HepG2 (cell line): ENCODE results near the gene FAM111A. TPM values are rescaled to one million over a fixed set of nuclear protein-coding genes. Genes with fewer than 3 reads are reported as not detected.

Source experiments
- ASH2L ChIP-seq: fragments of 300-600, 200-600 bp; sonication (generic); IDR thresholded peaks from 2 replicates; pipeline ENCODE4 v1.7.0; 2017; ENCODE audit warnings: low read depth, mild to moderate bottlenecking, moderate library complexity, mixed read lengths, low read length; ENCODE audit not compliant: insufficient read length
- BRCA1 ChIP-seq: sonication (generic); formaldehyde crosslinking; IDR thresholded peaks from 2 replicates; pipeline ENCODE4 v1.4.0; 2020; ENCODE audit warnings: missing genetic modification reagents
- EZH2 ChIP-seq: conservative IDR thresholded peaks from 2 replicates; pipeline ENCODE4 v1.6.1; 2012; ENCODE audit warnings: mild to moderate bottlenecking, low read depth, low read length, moderate library complexity
- HDAC1 ChIP-seq: sonication (generic); formaldehyde crosslinking; IDR thresholded peaks from 2 replicates; pipeline ENCODE4 v1.5.1; 2020; ENCODE audit warnings: mild to moderate bottlenecking, missing genetic modification reagents
- NFE2L2 ChIP-seq: fragments of 150-350 bp; IDR thresholded peaks from 2 replicates; pipeline ENCODE4 v1.6.1; 2014; ENCODE audit warnings: low read length
- PPARG ChIP-seq: conservative IDR thresholded peaks from 2 replicates; pipeline ENCODE4 v1.6.1; 2016; ENCODE audit warnings: missing biosample characterization, missing genetic modification reagents
- RXRB ChIP-seq: IDR thresholded peaks from 2 replicates; pipeline ENCODE4 v1.6.1; 2016; ENCODE audit warnings: borderline replicate concordance, missing genetic modification reagents, missing compliant biosample characterization
- SP140L ChIP-seq: sonication (generic); formaldehyde crosslinking; IDR thresholded peaks from 2 replicates; pipeline ENCODE4 v1.4.0; 2020; ENCODE audit warnings: missing genetic modification reagents, borderline replicate concordance
- ZBTB8A ChIP-seq: sonication (generic); formaldehyde crosslinking; IDR thresholded peaks from 2 replicates; pipeline ENCODE4 v1.4.0; 2020; ENCODE audit warnings: mild to moderate bottlenecking, low read depth, missing genetic modification reagents, borderline replicate concordance
- ZFP36L1 ChIP-seq: sonication (generic); formaldehyde crosslinking; IDR thresholded peaks from 2 replicates; pipeline ENCODE4 v1.8.0; 2022; ENCODE audit warnings: mild to moderate bottlenecking, missing genetic modification reagents, moderate library complexity
- ZNF136 ChIP-seq: sonication (generic); formaldehyde crosslinking; IDR thresholded peaks from 2 replicates; pipeline ENCODE4 v1.8.1; 2022; ENCODE audit warnings: low read depth, mild to moderate bottlenecking, moderate library complexity, missing genetic modification reagents
- ZNF33B ChIP-seq: sonication (generic); formaldehyde crosslinking; IDR thresholded peaks from 2 replicates; pipeline ENCODE4 v1.5.1; 2020; ENCODE audit warnings: mild to moderate bottlenecking, missing genetic modification reagents
- ZNF746 ChIP-seq: sonication (generic); formaldehyde crosslinking; IDR thresholded peaks from 2 replicates; pipeline ENCODE4 v1.8.0; 2022; ENCODE audit warnings: mild to moderate bottlenecking, missing genetic modification reagents
- polyA plus RNA-seq, 8 experiments: library from polyadenylated mRNA; depleted of rRNA in 3 of 8; stranded (reverse) in 7 of 8; unstranded in 1 of 8; fragments of >200 nt; fragmentation: Illumina TruSeq in 4 of 8; extraction: Trizol in 4 of 8; gene quantifications; 2 replicates each; pipeline versions ENCODE4 v1.2.1 to v1.2.3, GENCODE V29; 2011 to 2016; ENCODE audit warnings: low read depth in 4 of 8, missing spikeins in 1 of 8, mixed read lengths in 1 of 8; ENCODE audit not compliant: insufficient read depth in 1 of 8
- total RNA-seq, 5 experiments: library from RNA; depleted of rRNA; stranded (reverse); fragments of >200 nt; fragmentation: Illumina TruSeq; extraction: Trizol; gene quantifications; 2 replicates each; pipeline ENCODE4 v1.2.3, GENCODE V29; 2016; ENCODE audit warnings: low read depth in 1 of 5
- TF ChIP-seq, protein P1 (sequence below): sonication (generic); formaldehyde crosslinking; IDR thresholded peaks from 2 replicates; pipeline ENCODE4 v1.8.0; 2022; ENCODE audit warnings: missing genetic modification reagents, mild to moderate bottlenecking, moderate library complexity, borderline replicate concordance
- TF ChIP-seq, protein P2 (sequence below): sonication (generic); formaldehyde crosslinking; IDR thresholded peaks from 2 replicates; pipeline ENCODE4 v1.5.0; 2020; ENCODE audit warnings: mild to moderate bottlenecking, missing genetic modification reagents
- TF ChIP-seq, protein P3 (sequence below): sonication (generic); formaldehyde crosslinking; IDR thresholded peaks from 2 replicates; pipeline ENCODE4 v1.8.0; 2022; ENCODE audit warnings: mild to moderate bottlenecking, missing genetic modification reagents; ENCODE audit not compliant: insufficient replicate concordance
- TF ChIP-seq, protein P4 (sequence below), 2 experiments: sonication (generic) in 1 of 2; formaldehyde crosslinking in 1 of 2; IDR thresholded peaks; 2 replicates each; pipeline versions ENCODE4 v1.5.1 to v1.6.1; 2011 to 2020; ENCODE audit warnings: borderline replicate concordance in 1 of 2, low read depth in 1 of 2, low read length in 1 of 2, mild to moderate bottlenecking in 1 of 2, missing genetic modification reagents in 1 of 2, moderate library complexity in 1 of 2
- TF ChIP-seq, protein P5 (sequence below): sonication (generic); formaldehyde crosslinking; IDR thresholded peaks from 2 replicates; pipeline ENCODE4 v1.8.1; 2023; ENCODE audit warnings: mild to moderate bottlenecking, missing genetic modification reagents, borderline replicate concordance

FAM111A gene
- total and polyA plus RNA-seq, 2 of the 13 experiments (the other 11 are each of a cell fraction or from before 2014, with no cell fraction given): 3.2 to 13.5 TPM

DNA sequence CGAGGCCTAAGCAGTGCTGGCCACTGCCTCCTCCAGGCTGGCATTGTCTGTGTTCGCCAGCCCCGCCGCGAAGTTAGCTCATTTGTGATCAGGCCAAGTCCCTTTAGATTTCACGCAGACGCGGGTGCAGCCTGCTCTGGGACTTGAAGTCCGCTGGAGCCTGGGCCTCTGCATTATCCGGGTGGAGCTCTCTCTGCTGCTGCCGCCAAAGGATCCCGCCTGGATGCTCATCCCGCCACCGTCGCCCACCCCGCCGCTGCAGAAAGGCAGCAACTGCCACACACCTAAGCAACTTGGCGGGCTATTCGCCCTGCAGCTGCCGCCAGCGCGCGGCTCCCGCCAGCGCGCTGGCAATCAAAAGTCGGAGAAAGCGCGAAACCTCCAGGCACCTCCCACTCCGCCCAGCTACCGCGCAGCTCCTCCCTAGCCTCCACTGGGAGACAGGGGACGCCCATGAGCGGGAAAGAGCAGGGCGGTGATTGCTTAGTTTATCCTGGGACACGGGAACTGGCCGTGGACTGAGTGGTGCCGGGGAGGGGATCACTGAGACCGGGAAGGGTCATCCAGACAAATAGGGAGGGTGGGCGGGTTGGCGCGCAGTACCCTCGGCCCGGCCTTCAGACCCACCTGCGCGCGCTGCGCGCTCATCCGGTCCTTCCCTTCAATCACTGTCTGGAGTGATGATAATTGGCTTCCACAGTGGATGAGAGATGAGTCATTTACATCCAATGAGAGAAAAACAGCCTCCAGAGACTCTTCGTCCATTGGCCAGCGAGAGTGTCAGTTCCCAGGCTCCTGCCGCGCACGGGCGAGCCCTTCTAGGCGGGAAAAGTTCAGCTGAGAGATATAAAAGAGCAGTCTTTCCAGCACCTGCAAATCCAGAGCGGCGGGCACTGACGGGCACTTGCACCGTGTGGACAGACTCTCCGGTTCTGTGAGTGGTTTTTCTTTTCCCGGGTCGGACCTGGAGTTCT is 36.0 kb upstream of the FAM111A start, which contains the start of gene FAM111B (continued):
- TF ChIP-seq ZNF746 (CRISPR knock-in tag) (no peak), RXRB (CRISPR knock-in tag) (no peak), ZNF136 (CRISPR knock-in tag) (no peak), EZH2 (no peak), SP140L (CRISPR knock-in tag) (no peak), ZBTB8A (CRISPR knock-in tag) (no peak), ASH2L (peak; percentile 14), ZFP36L1 (CRISPR knock-in tag) (no peak), BRCA1 (CRISPR knock-in tag) (no peak), NFE2L2 (no peak), ZNF33B (no peak), HDAC1 (no peak; the same call in 1 of the 2 replicates), PPARG (CRISPR knock-in tag) (no peak)
- TF ChIP-seq, protein P1, sequence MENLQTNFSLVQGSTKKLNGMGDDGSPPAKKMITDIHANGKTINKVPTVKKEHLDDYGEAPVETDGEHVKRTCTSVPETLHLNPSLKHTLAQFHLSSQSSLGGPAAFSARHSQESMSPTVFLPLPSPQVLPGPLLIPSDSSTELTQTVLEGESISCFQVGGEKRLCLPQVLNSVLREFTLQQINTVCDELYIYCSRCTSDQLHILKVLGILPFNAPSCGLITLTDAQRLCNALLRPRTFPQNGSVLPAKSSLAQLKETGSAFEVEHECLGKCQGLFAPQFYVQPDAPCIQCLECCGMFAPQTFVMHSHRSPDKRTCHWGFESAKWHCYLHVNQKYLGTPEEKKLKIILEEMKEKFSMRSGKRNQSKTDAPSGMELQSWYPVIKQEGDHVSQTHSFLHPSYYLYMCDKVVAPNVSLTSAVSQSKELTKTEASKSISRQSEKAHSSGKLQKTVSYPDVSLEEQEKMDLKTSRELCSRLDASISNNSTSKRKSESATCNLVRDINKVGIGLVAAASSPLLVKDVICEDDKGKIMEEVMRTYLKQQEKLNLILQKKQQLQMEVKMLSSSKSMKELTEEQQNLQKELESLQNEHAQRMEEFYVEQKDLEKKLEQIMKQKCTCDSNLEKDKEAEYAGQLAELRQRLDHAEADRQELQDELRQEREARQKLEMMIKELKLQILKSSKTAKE (CRISPR knock-in tag): 0 out of 2 replicates have a peak, but pooled peaks have one; percentile 12
- TF ChIP-seq, protein P2, sequence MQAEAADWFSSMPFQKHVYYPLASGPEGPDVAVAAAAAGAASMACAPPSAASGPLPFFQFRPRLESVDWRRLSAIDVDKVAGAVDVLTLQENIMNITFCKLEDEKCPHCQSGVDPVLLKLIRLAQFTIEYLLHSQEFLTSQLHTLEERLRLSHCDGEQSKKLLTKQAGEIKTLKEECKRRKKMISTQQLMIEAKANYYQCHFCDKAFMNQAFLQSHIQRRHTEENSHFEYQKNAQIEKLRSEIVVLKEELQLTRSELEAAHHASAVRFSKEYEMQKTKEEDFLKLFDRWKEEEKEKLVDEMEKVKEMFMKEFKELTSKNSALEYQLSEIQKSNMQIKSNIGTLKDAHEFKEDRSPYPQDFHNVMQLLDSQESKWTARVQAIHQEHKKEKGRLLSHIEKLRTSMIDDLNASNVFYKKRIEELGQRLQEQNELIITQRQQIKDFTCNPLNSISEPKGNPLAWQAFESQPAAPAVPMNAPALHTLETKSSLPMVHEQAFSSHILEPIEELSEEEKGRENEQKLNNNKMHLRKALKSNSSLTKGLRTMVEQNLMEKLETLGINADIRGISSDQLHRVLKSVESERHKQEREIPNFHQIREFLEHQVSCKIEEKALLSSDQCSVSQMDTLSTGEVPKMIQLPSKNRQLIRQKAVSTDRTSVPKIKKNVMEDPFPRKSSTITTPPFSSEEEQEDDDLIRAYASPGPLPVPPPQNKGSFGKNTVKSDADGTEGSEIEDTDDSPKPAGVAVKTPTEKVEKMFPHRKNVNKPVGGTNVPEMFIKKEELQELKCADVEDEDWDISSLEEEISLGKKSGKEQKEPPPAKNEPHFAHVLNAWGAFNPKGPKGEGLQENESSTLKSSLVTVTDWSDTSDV (CRISPR knock-in tag): peak; percentile 47; the same call in 1 of the 2 replicates
- TF ChIP-seq, protein P3, sequence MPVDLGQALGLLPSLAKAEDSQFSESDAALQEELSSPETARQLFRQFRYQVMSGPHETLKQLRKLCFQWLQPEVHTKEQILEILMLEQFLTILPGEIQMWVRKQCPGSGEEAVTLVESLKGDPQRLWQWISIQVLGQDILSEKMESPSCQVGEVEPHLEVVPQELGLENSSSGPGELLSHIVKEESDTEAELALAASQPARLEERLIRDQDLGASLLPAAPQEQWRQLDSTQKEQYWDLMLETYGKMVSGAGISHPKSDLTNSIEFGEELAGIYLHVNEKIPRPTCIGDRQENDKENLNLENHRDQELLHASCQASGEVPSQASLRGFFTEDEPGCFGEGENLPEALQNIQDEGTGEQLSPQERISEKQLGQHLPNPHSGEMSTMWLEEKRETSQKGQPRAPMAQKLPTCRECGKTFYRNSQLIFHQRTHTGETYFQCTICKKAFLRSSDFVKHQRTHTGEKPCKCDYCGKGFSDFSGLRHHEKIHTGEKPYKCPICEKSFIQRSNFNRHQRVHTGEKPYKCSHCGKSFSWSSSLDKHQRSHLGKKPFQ (CRISPR knock-in tag): no peak
- TF ChIP-seq, protein P4, sequence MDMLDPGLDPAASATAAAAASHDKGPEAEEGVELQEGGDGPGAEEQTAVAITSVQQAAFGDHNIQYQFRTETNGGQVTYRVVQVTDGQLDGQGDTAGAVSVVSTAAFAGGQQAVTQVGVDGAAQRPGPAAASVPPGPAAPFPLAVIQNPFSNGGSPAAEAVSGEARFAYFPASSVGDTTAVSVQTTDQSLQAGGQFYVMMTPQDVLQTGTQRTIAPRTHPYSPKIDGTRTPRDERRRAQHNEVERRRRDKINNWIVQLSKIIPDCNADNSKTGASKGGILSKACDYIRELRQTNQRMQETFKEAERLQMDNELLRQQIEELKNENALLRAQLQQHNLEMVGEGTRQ (IDR thresholded peaks at IDR 0.05; ENCODE audit: low read depth, low read length): no peak
- TF ChIP-seq, protein P4 (CRISPR knock-in tag; IDR thresholded peaks at IDR 0.05; ENCODE audit: borderline replicate concordance): no peak
- TF ChIP-seq, protein P5, sequence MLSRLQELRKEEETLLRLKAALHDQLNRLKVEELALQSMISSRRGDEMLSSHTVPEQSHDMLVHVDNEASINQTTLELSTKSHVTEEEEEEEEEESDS: no peak
